LHCN-M2 (cell line): ENCODE results near the gene MYCN. TPM values are rescaled to one million over a fixed set of nuclear protein-coding genes. Genes with fewer than 3 reads are reported as not detected.

Source experiments
- DNase-seq: peaks from one replicate; pipeline ENCODE4 v3.0.0-alpha.2; 2012; ENCODE audit warnings: low read depth
- total RNA-seq: library from RNA; depleted of rRNA; stranded (reverse); fragments of >200 nt; gene quantifications from 2 replicates; pipeline ENCODE4 v1.2.3, GENCODE V29; 2014

MYCN gene
- total RNA-seq, 1 experiment from 2014 or later: not detected

DNA sequence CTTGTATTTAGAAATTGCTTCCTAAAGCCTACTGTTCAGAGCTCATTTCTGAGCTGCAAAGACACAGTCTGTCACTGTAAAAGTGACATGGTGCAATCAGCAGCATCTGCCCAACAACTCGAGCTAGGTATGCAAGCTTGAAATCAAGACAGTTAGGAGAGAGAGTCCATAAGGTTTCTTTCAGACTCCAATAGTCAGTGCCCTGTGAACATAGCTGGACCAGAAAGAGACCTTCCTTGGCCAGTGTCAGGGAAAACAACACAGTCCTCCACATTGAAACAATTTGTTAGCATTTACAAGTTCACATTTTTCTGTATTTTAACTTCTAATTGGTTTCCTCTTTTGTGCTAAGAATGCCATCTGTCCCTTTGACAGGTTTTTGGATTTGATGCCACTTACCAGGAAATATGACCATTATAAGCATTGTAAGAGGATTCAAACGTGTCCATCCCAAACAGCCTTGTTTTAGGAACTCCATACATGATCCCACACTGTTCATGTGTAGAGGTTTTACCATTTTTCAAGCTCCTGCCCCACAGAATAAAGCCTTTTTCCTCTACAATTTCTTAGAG is 8.9 kb upstream of the MYCN start:
- no peak for DNase-seq

DNA sequence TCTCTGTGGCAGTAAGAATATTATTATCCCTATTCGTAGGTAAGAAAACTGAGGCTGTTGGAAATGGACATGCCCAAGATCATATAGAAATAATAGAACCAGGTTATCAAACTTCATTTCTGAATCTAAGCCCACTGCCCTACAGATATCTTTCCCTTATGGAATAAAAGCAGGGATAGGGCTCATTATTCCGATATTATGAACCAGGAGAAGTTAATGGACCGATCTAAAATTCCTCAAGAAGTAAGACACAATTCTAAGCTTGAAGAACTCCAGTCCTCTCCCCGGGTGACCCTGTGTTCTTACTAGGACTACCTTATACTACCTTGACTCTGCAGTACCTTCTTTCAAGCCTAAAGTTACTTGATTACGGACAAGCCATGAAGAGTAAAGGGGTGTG is 8.4 kb upstream of the MYCN start:
- no peak for DNase-seq

DNA sequence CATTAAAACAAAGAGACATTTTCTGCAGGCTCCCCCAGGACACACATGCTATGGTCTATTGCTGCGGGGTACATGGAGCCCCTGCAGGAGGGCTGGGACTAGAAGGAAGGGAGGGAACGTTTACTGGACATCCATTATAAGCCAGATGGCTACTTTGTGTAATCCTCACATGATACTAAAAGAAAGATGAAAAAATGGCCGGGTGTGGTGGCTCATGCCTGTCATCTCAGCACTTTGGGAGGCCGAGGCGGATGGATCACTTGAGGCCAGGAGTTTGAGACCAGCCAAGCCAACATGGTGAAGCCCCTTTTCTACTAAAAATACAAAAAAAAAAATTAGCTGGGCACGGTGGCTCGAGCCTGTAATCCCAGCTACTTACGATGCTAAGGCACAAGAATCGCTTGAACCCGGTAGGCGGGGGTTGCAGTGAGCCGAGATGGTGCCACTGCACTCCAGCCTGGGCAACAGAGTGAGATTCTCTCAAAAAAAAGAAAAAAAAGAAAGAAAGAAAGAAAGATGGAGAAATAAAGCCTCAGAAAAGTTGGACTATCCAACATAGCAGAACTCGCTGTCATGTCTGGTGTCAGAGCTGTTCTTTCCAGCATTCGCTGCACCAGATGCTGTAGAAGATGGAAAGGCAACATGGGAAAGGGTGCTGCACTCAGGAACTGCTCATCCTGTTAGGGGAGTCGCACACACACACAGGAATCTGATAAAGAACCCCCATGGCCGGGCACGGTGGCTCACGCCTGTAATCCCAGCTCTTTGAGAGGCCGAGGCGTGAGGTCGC is 7.8 kb upstream of the MYCN start:
- no peak for DNase-seq

DNA sequence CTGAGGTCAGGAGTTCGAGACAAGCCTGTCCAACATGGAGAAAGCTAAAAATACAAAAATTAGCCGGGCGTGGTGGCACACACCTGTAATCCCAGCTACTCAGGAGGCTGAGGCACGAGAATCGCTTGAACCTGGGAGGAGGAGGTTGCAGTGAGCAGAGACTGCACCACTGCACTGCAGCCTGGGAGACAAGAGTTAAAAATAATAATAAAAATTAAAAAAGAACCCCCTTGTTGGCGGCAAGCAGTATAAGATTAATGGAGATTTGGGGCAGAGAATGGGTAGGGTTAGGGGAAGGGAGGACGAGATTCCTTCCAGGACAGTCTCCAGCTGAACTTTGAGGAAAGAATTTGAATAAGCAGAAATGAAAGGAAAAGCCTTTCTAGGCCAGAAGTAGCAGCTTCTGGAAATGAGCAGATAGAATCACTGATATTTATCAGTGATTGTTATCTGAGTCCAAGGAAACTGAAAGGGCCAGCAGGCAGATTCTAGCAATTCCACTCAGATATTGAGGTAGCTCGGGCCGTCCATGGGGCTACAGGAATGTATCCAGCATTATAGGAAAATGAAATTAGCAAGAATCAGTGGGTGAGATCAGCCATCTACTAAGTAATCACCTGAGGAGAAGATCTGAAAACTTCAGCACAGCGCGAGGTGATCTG is 7.0 kb upstream of the MYCN start:
- DNase-seq: no peak

DNA sequence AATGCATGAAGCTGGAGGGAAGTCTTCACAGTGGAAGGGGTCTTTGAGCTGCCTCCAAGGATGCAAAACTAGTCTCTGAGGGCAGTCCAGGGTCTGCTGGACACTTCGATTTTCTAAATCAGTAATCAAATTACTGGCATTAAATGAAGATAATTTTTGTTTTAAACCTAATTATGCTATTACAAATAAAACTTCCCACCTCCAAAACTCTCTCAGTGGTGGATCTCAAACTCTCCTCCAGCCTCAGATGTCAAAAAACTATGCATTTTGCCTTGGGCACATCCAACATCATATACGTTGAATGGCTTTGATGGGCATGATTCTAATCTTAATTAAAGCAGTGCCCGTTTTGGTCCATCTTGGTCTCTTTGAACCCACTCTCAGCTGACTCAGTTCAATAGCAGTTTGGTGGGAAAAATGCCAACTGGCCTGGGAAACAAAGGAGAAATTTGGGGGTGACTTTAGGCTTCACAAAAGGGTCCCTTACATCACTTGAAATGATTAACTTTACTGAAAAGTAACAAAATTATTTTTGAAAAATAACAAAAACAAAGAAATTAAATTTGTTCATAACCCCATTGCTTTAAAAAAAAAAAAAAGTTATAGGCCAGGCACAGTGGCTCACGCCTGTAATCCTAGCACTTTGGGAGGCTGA is 5.9 kb upstream of the MYCN start:
- no peak for DNase-seq

DNA sequence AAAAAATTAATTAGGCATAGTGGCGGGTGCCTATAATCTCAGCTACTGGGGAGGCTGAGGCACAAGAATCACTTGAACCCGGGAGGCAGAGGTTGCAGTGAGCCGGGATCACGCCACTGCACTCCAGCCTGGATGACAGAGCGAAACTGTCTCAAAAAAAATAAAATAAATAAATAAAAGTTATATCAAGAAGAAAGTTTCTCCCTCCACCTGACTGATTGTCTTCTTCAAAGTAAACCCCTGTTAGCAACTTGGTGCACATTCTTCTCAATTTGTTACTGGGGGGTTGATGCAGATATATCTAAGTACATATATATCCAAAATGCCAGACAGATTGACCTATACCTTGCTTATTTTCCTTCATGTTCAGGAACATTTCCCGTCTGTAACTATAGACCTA is 5.2 kb upstream of the MYCN start:
- no peak for DNase-seq

DNA sequence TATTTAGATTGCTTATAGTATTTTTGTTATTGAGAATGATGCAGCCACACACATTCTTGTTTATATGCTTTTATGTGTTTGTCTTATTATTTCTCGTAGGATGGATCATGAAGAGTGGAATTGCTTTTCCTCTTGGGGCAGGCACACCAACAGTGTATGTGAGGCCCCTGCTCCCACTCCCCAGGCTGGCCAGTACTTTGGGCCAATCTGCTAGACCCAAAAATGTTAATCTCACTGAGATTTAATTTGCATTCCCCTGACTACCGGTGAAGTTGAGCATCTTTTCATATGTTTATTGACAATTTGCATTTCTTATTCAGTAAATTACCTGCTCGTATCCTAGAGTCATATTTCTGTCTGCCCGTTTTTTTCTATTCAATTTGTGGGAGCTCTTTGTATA is 4.7 kb upstream of the MYCN start:
- no peak for DNase-seq

DNA sequence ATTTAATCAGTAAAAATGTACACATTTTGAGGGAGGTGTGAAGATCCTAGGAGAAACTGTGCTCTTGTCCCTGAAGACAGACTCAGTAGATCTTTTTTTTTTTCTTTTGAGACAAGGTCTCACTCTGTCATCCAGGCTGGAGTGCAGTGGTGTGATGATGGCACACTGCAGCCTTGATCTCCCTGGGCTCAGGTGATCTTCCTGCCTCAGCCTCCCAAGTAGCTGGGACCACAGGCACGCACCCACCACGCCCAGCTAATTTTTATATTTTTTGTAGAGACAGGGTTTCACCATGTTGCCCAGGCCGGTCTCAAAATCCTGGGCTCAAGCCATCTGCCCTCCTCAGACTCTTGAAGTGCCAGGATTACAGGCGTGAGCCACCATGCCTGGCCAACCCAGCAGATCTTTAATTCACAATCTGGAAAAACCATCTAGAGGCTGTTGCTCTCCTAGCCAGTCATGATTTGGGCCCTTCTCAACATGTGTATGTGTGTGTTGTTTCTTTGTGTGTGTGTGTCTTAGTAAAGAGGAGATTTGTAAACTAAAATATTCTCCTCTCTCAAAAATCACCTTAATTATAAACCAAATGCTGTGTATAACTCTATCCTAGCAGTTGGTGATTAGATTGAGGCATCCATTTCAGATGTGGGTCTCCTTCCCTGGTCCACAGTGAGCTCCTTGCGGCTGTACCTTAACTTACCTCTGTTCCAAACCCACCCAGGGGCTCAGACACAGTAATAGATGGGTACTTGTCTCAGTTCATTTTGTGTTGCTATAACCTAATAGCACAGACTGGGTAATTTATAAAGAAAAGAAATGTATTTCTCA is 3.9 kb upstream of the MYCN start:
- DNase-seq: no peak

DNA sequence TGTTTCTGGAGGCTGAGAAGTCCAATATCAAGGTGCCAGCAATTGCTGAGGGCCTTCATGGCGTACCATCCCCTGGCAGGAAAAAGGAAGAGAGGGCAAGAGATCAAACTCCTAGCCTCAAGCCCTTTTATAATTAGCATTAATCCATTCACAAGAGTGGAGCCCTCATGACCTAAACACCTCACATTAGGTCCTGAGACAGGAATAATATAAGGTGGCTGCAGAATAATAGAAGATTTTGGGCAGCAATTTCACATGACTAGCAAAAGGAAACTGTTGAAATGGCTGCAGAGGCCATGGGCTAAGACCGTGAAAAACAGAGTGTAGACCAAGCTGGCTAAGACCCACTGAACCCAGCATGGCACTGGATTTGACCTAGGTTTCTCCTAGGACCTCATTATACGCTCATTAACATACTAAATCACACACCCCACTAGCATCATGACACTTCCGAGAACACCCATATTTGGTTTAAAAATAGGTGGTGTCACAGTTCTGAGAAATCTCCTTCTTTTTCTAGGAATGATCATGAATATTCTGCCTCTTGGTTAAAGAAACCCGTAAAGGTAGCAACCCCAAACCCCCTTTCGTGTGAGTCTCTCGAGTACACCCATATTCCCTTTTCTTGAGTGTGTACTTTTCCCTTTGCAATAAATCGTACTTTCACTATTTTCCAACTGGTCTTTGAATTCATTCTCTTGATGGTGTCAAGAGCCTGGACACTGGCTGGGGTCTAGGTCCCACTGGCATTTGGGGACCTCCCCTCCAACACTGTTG is 3.1 kb upstream of the MYCN start:
- no peak for DNase-seq

DNA sequence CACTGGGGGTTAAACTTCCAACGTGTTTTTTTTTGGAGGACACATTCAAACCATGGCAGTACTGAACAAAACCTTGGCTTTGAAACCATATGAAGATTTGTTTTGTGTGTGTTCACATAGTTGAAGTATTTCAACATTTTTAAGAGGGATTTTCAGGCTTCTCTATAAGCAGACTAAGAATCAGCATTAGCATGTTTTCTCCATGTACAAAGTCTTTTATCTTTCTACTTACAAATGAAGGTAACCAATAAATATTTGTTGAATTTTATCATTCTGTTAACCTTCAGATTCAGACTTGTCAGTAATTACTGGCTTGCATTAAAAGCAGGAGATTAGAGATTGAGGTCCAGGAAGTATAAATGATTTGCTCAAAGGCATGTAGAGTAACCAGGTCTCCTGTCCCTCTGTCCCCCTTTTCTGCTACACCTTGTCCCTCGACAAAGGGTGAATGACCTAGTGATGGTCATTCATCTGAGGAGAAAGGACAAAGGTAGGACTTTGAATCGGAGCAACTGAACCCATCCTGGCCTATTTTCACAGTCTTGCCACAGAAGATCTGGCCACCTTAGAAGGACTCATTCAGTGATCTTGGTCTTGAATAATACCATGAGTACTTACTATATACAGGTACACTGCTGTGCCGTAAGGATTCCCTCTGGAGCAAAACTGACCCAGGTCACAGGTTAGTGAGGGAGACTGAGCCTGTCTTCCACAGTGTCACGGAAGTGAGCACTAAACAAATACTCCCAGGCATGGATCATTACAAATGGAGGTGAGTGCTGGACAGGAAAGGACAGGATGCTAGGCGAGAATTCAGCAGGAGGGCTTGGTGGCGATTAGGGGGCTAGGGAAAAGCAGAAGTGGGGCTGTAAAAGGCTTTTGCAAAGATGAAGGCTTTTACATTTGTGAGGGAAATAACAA is 2.2 kb upstream of the MYCN start:
- no peak for DNase-seq

DNA sequence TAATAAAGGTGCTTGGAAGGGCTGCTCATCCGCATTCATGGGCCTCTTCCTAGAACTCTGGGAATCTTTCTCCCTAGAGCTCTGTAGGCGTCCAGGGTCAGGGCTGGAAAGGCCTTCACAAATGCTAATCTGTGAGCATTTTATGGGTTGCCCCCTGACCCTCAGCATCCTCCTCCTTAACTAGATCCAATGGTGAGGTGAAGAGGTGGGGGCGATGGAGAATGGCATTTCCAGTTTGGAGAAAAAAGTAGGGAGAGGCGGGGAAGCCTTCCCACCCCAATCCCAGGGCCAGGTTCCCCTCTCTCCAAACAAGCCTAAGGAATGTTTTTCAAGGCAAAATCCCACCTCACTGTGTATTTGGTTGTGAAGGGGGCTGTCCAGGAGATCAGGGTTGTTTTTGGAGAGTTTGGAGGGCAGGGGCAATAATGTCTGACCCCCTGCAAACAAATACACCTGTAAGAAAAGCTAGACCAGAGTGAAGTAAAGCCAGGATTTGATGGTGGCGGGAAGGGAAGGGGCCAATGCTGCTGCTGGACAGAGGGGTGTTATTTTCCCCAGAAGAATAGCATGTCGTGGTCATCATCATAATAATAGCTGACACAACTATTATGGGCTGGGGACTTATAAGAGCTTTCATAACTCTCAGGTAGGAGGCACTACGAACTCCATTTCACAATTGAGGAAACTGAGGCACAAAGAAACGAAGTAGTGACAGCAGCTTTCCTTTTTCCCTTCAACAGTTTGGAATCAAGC is 1.4 kb upstream of the MYCN start:
- DNase-seq: no peak

DNA sequence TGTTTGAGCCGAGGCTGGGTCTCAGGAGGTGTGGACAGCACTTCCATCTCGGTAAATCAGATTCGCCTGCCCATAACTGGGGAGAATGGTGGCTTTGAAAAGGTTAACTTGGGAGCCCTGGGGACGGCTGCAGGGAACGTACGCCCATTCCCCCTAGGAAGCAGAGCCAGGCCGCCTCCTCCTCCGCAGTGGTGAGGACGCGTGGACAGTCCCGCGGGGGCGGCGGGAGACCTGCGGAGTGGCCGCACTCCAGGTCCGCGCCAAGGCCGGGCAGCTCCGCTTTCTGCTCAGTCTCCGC is 845 bp upstream of the MYCN start:
- DNase-seq: no peak

DNA sequence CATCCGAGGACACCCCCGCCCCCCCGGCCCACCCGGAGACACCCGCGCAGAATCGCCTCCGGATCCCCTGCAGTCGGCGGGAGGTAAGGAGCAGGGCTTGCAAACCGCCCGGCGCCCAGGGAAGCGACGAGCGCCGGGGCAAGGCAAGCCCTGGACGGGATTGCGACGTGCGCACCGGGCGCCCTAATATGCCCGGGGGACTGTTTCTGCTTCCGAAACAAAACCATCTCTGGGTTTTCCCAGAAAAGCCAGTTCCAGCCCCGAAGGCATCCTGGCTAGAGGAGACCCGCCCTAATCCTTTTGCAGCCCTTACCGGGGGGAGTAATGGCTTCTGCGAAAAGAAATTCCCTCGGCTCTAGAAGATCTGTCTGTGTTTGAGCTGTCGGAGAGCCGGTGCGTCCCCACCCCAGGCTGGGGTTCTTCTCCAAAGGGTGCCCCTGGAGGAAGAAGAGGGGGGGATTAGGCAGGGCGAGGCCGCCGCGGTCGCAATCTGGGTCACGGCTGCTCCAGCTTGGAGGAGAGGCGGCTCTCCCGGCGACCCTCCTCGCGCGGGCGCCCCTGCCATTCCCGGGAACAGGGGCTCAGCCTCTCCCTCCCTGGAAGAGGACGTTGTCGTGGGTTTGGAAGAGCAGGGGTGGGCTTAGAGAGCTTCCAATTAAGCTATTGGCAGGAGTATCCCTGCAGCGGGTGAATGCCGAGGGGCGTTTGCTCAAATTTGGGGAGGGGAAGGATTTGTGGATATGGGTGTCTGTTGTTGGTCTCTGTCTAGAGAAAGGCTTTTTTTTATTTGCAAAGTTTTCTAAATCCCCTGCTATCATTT is 521 bp downstream of the MYCN start:
- DNase-seq: no peak

DNA sequence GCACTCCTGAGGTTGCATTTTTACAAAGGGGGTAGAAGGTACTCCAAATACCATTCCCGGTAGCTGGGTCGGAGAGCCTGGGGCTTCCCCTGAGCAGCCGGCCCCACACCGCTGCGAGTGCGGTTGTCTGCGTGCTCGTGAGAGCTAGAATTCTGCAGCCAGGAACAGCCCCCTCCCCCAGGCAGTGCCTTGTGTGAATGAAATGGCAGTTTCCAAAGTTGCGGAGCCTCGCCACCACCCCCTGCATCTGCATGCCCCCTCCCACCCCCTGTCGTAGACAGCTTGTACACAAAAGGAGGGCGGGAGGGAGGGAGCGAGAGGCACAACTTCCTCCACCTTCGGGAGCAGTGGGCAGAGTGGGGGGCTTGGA is 1.1 kb downstream of the MYCN start:
- DNase-seq: no peak

DNA sequence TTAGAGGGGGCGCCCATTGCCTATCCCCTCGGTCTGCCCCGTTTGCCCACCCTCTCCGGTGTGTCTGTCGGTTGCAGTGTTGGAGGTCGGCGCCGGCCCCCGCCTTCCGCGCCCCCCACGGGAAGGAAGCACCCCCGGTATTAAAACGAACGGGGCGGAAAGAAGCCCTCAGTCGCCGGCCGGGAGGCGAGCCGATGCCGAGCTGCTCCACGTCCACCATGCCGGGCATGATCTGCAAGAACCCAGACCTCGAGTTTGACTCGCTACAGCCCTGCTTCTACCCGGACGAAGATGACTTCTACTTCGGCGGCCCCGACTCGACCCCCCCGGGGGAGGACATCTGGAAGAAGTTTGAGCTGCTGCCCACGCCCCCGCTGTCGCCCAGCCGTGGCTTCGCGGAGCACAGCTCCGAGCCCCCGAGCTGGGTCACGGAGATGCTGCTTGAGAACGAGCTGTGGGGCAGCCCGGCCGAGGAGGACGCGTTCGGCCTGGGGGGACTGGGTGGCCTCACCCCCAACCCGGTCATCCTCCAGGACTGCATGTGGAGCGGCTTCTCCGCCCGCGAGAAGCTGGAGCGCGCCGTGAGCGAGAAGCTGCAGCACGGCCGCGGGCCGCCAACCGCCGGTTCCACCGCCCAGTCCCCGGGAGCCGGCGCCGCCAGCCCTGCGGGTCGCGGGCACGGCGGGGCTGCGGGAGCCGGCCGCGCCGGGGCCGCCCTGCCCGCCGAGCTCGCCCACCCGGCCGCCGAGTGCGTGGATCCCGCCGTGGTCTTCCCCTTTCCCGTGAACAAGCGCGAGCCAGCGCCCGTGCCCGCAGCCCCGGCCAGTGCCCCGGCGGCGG is 1.7 kb downstream of the MYCN start:
- DNase-seq: no peak

DNA sequence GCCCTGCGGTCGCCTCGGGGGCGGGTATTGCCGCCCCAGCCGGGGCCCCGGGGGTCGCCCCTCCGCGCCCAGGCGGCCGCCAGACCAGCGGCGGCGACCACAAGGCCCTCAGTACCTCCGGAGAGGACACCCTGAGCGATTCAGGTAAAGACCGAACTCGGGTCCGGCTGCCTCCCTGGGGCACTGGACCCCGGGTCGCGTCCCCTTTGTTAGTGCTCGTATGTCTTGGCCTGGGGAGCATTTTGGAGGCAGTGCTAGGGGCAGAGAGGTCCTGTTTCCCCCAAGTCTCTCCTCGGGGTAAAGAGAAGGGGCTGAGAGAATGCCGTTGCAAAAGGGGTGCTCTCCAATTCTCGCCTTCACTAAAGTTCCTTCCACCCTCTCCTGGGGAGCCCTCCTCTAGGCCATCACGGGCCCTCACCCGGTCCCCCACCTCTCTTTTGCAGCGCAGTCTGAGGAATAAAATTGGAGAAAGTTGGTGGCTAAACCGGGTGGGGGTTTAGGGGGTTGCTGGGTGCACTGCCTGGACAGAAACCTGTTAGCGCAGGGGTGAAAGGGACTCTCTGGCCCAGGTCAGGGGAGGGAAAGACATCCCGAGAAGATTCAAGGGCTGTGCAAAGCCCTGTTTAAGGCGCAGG is 2.5 kb downstream of the MYCN start:
- DNase-seq: no peak
